ENCODE measurements around the gene RRP7A.
"Not testable (repeated sequence)": the region's sequence is repeated elsewhere in the genome, so short reads cannot be mapped to it uniquely, and the experiment has no call there.

Gene RRP7A

DNA sequence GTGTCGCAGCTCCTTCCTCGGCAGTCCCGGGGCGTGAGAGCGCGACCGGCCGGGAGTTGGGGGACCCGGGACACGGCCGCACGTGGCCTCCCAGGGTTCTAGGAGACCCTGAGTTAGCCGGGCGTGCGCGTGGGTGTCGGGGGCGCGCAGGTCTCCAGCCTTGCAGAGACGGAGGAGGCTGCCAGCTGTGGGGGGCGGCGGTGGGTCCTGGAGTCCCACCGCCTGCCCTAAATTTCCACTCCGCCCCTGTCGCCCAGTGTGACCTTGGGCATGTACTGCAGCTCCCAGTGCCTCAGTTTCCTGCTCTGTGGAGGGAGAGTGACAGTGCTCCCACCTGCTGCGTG is 18.8 kb downstream of the RRP7A start:
- TF ChIP-seq, protein P1, sequence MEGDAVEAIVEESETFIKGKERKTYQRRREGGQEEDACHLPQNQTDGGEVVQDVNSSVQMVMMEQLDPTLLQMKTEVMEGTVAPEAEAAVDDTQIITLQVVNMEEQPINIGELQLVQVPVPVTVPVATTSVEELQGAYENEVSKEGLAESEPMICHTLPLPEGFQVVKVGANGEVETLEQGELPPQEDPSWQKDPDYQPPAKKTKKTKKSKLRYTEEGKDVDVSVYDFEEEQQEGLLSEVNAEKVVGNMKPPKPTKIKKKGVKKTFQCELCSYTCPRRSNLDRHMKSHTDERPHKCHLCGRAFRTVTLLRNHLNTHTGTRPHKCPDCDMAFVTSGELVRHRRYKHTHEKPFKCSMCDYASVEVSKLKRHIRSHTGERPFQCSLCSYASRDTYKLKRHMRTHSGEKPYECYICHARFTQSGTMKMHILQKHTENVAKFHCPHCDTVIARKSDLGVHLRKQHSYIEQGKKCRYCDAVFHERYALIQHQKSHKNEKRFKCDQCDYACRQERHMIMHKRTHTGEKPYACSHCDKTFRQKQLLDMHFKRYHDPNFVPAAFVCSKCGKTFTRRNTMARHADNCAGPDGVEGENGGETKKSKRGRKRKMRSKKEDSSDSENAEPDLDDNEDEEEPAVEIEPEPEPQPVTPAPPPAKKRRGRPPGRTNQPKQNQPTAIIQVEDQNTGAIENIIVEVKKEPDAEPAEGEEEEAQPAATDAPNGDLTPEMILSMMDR (IDR thresholded peaks at IDR 0.05; ENCODE audit: low read depth, low read length) = no peak
- no peak for DNase-seq (ENCODE audit: extremely low read depth, low read depth)

DNA sequence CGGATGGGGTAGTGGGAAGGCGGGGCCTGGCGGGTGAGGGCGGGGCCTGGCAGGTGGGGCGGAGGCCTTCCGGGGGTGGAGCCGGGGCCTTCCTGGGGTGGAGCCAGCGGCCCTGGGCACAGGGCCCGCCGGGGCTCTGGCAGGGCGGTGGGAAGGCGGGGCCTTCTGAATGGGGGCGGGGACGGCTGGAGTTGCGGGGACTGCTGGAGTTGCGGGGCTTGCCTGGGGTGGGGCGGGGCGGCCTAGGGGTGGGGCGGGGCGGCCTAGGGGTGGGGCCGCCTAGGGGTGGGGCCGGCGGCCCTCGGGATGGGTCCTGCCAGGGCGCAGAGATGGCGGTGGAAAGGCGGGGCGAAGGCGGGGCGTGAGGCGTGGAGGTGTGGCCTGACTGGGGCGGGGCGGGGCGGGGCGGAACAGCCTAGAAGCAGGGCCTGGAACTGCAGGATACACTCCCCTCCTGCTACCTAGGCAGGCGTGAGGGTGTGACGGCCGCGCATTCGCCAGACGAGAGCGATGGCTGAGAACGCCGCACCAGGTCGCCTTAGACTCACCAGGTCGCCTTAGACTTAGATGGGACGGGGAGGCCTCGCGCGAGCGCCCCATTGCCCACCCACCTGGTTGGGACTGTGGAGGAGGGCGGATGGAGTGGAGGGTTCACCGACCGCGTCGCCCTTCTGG is 19.3 kb downstream of the RRP7A start:
- TF ChIP-seq, protein P1 (IDR thresholded peaks at IDR 0.05; ENCODE audit: low read depth, low read length) = no peak
- DNase-seq (ENCODE audit: extremely low read depth, low read depth) = peak; percentile 27

DNA sequence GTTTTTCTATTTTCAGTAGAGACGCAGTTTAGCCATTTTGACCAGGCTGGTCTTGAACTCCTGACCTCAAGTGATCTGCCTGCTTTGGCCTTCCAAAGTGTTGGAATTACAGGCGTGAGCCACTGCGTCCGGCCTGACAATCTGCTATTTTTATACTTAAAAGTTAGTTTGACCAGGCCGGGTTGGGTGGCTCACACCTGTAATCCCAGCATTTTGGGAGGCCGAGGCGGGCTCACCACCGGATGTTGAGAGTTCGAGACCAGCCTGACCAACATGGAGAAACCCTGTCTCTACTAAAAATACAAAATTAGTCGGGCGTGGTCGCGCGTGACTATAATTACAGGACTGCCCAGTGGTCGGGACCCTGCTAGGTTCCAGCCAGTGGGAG is 19.8 kb downstream of the RRP7A start:
- DNase-seq (ENCODE audit: extremely low read depth, low read depth) = not testable (repeated sequence)

DNA sequence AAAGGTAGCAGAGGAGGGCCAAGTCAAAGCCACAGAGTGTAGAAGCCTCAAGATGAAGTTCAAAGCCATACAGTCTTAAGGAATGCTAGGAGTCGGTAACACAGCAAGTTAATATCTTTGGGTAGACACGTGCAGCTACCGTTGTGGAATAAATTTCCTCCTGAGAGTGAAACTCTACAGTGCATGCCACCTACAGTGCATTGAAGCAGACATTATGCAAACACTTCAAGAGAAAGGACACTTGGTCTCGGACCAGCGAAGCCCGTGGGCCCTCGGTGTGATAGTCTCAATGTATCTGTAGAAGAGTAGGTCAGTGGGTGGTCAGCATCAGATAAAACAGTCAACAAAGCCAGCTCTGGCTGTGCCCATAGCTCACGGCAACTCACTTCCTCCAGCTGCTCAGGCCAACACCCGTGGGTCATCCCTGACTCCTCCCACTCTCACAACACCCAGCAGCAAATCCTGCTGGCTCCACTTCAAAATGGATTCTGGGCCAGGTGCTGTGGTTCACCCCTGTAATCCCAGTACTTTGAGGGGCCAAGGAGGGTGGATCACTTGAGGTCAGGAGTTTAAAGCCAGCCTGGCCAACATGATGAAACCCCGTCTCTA is 24.0 kb downstream of the RRP7A start:
- not testable (repeated sequence) for DNase-seq (ENCODE audit: extremely low read depth, low read depth)

DNA sequence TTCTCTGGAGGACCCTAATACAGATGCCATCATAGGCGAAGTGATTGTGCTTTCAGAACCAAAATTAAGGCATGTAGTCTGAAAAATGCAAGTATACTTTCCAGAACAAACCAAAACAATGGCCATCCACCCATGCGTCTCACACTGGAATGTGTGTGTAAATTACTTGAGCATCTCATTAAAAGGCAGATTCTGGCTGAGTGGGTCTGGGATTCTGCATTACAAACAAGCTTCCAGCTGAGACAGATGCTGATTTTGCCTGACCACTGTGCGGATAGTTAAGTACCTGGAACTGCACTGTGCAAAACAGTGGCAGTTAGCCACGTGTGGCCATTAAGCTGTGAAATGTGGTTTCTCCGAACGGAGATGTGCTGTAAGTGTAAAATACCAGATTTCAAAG is 26.2 kb downstream of the RRP7A start:
- TF ChIP-seq, protein P1 (IDR thresholded peaks at IDR 0.05; ENCODE audit: low read depth, low read length) = no peak
- no peak for DNase-seq (ENCODE audit: extremely low read depth, low read depth)

DNA sequence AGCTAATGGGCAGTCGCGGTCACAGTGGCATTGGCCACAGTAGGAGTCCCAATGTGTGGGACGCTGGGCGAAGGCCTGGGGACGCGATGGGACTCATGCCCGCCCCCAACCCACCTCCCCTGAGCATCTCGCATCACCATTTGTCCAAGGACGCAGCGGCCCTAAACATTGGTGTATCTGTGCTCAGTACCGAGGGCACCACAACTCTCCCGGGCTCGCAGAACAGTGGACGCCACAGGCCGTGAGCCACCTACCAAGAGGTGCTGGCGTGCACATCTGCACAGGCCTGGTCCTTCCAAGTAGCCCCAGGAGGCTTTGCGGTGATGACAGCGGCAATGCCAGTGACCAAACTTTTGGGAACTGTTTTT is 27.3 kb downstream of the RRP7A start:
- TF ChIP-seq, protein P1 (IDR thresholded peaks at IDR 0.05; ENCODE audit: low read depth, low read length) = no peak
- DNase-seq (ENCODE audit: extremely low read depth, low read depth) = no peak

DNA sequence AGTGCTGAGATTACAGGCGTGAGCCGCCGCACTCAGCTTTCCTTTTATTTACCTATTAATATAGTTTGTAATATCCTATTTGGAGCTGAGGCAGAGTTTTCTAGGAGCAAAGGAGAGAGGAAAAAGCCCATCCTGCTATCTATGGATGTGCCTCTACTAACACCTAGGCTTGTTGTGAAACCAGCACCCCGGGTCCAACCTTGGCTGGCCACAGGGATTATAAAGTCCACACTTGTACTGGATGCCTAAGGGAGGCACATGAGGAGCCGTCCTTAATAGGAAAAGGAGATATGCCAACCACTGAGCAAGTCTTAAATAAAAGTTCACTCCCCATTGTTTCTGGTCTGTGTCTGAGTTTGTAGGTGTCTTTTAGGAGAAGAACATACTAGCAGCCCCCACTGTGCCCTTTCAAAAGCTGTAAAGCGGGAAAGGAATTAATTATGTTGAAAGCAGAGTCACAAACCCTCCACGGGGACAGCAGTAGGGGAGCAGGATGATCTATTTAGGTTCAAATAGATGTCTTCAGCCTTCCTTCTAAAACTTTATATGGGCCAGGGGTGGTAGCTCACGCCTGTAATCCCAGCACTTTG is 29.3 kb downstream of the RRP7A start:
- DNase-seq (ENCODE audit: extremely low read depth, low read depth) = no peak
- TF ChIP-seq, protein P1 (IDR thresholded peaks at IDR 0.05; ENCODE audit: low read depth, low read length) = no peak

DNA sequence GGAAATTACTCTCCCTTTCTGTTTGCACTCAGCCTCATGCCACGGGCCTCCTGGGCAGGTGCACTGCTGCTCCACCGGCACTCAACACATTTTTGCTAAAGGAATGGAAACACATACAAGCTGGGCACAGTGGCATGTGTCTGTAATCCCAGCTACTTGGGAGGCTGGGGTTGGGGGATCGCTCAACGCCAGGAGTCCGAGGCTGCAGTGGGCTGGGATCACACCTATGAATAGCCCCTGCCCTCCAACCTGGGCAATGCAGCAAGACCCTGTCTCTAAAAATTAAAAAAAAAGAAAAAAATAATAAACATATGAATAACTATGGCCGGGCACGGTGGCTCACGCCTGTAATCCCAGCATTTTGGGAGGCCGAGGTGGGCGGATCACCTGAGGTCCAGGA is 30.6 kb downstream of the RRP7A start:
- TF ChIP-seq, protein P1 (IDR thresholded peaks at IDR 0.05; ENCODE audit: low read depth, low read length) = no peak

More for the DNA sequence above, 30.6 kb downstream of the RRP7A start:
- no peak for DNase-seq (ENCODE audit: extremely low read depth, low read depth)
